Stimulated activated naive CD4-positive, alpha-beta T cell treated with Interleukin-2 at 50 U/mL for 16 hours (primary cell): Measurements from ENCODE around the gene ACAD11.

ENCODE experiments used
- DNase-seq: peaks from one replicate; lab custom pipeline; 2025; lab: John Stamatoyannopoulos, UW

ACAD11 gene, protein sequence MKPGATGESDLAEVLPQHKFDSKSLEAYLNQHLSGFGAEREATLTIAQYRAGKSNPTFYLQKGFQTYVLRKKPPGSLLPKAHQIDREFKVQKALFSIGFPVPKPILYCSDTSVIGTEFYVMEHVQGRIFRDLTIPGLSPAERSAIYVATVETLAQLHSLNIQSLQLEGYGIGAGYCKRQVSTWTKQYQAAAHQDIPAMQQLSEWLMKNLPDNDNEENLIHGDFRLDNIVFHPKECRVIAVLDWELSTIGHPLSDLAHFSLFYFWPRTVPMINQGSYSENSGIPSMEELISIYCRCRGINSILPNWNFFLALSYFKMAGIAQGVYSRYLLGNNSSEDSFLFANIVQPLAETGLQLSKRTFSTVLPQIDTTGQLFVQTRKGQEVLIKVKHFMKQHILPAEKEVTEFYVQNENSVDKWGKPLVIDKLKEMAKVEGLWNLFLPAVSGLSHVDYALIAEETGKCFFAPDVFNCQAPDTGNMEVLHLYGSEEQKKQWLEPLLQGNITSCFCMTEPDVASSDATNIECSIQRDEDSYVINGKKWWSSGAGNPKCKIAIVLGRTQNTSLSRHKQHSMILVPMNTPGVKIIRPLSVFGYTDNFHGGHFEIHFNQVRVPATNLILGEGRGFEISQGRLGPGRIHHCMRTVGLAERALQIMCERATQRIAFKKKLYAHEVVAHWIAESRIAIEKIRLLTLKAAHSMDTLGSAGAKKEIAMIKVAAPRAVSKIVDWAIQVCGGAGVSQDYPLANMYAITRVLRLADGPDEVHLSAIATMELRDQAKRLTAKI

DNA sequence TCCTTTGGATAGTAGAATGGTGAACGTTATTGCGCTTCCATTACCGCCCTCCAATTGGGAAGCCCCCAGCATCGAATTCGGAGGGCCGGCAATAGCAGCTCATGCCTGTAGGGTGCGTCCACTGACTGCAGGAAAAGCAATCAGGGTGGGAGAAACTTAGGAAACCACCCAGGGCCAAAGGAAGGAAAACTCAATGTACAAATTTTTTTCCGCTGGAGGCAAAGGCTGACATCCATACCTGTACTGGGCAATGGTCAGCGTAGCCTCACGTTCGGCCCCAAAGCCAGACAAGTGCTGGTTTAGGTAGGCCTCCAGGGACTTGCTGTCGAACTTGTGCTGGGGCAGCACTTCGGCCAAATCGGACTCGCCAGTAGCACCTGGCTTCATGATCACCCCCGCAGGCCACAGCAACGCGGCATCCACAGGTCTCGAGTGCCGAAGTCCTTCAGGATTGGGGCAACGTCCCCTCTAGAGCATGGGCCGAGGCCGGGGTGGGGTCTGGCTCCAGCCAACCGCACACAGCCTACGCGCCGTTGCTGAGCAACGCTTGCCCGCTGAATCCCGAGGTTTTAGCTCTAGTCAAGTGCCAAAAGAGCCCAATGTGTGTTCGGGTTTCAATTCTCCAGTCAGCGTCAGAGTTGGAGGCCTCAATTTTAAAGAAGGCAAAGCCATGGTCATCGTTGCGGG lies at the start of gene ACAD11:
ACAD11 (minus strand) TSS at position 445 of the 687 bp plus-strand sequence; CDS start at position 387, 58 bp downstream.
- peak; percentile 24 for DNase-seq

- DNase-seq, result no peak
Measured at GRCh38 chr3:132703733-132704132, 44.1 kb upstream of the ACAD11 start.

GRCh38 chr3:132695422-132695821 lies 35.8 kb upstream of the ACAD11 start:
- DNase-seq, result no peak

- DNase-seq, result no peak
Measured at GRCh38 chr3:132694991-132695390, 35.4 kb upstream of the ACAD11 start.

DNA sequence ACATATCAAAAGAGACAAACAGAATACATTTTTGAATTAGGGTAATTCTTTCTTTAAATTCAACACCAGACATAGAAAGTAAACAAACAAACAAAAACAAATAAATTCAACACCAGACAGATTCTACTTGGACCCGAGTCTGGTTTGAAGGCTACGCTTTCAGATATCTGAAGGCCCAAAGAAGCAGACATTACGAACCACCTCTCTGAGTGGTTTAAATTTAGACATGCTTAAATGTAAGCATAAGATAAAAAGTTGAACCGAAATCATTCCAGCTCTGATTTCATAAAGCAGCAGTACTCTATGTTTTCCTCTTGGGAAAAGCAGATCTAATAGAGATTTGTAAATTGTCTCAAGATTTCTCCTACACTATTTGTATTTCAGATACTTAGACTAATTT lies 30.4 kb upstream of the ACAD11 start:
- no peak for DNase-seq

DNA sequence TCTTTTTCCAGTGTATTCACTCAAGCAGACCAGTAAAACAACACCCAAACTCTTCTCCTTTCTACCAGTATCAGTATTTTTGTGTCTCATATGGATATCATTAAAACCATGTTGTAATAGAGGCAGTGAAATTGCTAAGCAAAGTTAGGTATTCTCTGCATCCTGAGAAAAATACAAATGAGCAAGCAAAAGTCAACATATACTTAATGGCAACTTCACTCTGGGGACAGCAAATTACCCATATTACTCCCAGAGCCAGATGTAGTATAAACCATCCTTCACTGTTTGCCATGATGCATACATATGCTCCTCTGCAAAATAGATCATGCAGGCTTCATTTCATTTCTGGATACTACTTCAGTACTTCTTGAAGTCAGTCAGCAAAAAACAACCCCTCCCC lies 22.6 kb upstream of the ACAD11 start:
- DNase-seq, result no peak

GRCh38 chr3:132681421-132681820 lies 21.8 kb upstream of the ACAD11 start:
- DNase-seq, result no peak

DNA sequence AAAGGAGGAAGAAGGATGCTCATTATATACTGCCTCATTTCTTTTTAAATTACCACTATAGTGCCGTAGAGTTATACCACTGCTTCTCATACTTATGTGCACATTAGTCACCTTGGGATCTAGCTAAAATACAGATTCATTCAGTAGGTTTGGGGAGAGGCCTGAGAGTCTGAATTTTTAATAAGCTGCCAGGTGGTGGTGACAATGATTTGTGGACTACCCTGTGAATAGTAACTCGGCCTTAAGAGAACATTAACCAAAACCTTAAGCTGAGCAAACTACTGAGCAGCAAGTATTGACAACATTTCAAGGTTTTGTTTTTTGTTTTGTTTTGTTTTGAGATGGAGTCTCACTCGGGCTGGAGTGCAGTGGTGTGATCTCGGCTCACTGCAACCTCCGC lies 20.3 kb upstream of the ACAD11 start:
- no peak for DNase-seq

GRCh38 chr3:132675408-132675807 lies 15.8 kb upstream of the ACAD11 start:
- no peak for DNase-seq

- no peak for DNase-seq
Measured at GRCh38 chr3:132669256-132669777, 9.7 kb upstream of the ACAD11 start.

DNA sequence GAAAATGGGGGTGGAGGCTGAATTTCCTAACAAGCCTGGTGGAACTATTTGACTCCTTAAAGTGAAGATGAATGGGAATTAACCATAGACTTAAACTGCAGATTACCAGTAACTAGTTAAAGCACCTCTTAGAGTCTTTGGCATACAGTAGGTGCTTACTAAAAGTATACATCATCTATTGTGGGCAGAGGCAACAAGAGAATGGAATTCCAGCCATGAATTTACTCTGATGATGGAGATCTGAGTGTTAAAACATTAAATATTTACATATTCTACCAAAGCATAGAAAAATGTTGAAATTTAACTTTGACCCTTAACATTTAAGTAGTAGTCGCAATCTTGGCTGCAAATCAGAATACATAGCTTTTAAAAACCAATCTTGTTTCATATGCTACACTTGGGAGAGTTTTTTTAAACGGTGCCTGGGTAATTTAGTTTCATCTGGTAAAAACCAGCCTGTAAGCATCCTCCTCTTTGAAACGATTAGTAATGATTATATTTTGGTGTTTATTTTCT lies 5.7 kb upstream of the ACAD11 start:
- DNase-seq, result no peak

DNA sequence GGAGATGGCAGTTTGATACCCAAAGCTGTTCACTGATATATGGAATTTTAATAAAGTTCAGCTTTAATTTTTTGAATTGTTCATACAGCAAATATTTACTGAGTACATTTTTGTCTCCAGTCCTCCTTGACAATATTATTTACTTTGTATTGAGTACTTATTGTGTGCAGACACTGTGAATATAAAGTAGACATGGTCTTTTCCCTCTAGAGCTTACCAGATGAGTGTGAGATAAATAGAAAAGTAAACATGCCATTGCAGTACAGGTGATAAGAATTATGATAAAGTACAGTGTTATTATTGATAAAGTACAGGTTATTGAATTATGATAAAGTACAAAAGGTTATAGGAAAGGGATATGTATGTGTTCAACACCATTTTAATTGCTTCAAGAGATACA lies 2.6 kb upstream of the ACAD11 start:
- DNase-seq, result no peak

DNA sequence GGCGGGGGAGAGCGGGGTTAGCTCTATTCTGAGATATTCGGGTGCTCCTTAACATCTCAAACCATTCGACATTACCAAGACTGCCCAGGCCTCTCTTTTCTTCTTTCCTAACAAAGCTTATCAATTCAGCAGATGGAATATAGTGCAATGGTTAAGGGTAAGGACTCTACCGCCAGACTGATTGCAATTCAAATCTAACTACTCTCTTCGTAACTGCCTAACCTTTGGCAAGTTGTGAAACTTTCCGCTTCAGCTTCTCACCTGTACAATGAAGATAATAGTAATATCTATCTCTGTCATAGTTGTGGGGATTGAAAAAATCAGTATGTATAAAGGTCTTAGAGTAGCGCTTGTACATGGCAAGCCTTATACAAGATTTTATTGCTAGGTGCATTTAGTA lies 1.5 kb upstream of the ACAD11 start:
- DNase-seq, result no peak

- DNase-seq, result no peak
Measured at GRCh38 chr3:132660811-132661070, 1.1 kb upstream of the ACAD11 start.

DNA sequence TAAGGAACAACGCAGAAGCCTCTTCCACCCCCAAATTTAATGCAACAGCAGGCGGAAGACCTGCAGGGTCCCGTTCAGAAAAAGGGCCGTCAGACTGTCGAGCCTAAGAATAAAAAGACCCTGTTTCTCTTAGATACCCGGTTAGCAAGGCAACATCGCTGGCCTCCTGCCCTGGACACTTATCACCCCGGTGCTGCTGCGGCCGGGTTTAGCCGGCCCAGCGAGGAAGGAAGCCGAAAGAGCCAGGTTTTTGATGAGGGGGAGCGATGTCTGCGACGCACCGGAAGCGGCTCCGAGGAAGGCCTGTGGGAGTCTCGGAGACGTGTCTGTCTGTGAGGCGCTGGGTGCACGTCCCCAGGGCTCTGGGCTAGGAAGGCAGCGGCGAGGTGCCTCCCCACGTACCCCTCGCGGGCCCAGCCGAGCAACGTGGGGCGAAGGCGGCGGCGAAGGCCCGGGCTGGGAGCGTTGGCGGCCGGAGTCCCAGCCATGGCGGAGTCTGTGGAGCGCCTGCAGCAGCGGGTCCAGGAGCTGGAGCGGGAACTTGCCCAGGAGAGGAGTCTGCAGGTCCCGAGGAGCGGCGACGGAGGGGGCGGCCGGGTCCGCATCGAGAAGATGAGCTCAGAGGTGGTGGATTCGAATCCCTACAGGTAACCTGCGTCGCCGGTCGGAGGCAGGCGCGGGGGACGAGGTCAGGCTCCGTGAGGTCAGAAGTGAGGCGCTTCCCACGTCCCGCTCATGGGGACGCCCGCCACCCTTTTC lies 622 bp upstream of the ACAD11 start, which contains the start of gene UBA5:
UBA5 (plus strand) TSS at position 278 of the 759 bp plus-strand sequence; CDS start at position 487, 209 bp downstream.
- DNase-seq, result peak; percentile 75

DNA sequence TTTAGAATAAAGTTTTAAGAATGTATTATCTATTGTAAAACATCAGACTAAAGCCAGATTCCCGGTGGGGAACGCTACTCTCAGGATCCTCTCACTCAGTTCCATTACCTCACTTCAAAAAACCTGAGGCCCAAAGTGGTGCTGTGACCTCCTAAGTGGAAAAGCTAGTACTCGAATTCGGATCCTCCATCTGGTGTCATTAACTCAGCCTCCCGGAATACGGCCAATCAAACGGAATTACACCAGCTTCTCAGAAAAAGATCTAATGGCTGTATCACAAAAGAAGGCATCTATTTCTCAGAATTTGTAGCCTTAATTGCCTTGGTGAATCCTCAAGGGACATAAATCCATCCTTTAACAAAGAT lies 627 bp downstream of the ACAD11 start:
- DNase-seq, result no peak

- no peak for DNase-seq
Measured at GRCh38 chr3:132657869-132658747, 1.5 kb downstream of the ACAD11 start.

DNA sequence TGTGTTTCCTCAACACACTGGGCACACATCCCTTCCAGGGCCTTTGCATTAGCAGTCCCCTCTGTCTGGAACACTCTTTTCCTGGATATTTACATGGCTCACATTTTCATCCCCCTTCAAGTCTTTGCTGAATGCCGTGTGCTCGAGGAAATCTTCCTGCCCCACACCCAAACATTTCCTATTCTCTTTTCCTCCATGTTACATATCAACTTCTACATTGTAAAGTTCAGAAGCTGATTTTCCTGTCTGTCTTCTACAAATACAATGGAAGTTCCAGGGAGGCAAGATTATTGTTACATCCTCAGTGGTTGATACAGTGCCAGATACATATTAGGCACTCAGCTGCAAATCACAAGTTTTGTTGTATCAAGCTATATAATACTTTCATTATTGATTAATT lies 4.1 kb downstream of the ACAD11 start:
- no peak for DNase-seq

DNA sequence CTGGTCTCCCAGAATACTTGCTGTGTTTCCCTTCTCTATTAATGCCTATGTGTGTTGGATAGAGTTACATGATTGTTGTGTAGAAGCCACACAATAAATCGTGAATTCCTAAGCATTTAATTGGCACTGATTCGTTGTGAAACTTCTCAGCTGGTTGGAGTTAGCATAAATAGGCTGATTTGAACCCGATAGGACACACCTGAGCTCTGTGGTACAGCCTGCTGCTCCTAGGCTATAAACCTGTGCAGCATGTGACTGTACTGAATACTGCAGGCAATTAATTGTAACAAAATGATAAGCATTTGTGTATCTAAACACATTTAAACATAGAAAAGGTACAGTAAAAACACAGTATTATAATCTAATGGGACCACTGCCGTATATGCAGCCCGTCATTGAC lies 4.9 kb downstream of the ACAD11 start:
- no peak for DNase-seq

DNA sequence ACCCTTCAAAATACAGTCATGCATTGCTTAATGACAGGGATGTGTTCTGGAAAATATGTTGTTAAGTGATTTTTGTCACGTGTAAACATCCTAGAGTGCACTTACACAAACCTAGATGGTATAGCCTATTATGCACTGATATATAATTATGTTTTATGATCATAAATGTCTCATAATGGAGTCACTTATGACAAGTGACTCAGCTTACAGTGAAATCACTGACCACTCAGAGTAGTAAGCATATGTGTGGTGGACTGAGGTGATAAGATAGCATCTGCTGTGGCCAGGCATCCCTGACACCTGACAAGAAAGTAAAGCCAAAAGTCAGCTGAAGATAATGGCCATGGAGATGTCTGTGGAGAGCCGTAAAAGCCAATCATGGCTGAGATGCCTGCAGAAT lies 5.4 kb downstream of the ACAD11 start:
- no peak for DNase-seq
